Immature natural killer cell (primary cell): ENCODE measurements around the gene COX6A1. TPM values are rescaled to one million over a fixed set of nuclear protein-coding genes. Genes with fewer than 3 reads are reported as not detected.

Experiments used
- DNase-seq, 3 donors: peaks; one replicate each; pipeline ENCODE4 v3.0.0; 2022; ENCODE audit warnings: mixed read lengths in 1 of 3
- H3K27ac Mint-ChIP-seq, 6 donors: one replicate each; pipeline ENCODE4 v1.8.0; 2020; ENCODE audit warnings: mixed read lengths in 6 of 6, mild to moderate bottlenecking in 5 of 6, inconsistent platforms in 4 of 6, moderate library complexity in 3 of 6
- H3K27me3 Mint-ChIP-seq, 3 donors: one replicate each; pipeline ENCODE4 v1.8.0; 2020 to 2021; ENCODE audit warnings: low read depth in 3 of 3, mild to moderate bottlenecking in 3 of 3, mixed read lengths in 3 of 3, moderate library complexity in 3 of 3, inconsistent platforms in 1 of 3
- H3K36me3 Mint-ChIP-seq, 3 donors: one replicate each; pipeline ENCODE4 v1.8.0; 2020; ENCODE audit warnings: mixed read lengths in 3 of 3, inconsistent platforms in 2 of 3, mild to moderate bottlenecking in 2 of 3
- H3K4me1 Mint-ChIP-seq, 2 donors: one replicate each; pipeline ENCODE4 v1.8.0; 2020; ENCODE audit warnings: inconsistent platforms in 2 of 2, mild to moderate bottlenecking in 2 of 2, mixed read lengths in 2 of 2, moderate library complexity in 1 of 2
- H3K4me3 Mint-ChIP-seq, 5 donors: one replicate each; pipeline ENCODE4 v1.8.0; 2020; ENCODE audit warnings: mild to moderate bottlenecking in 5 of 5, mixed read lengths in 5 of 5, inconsistent platforms in 3 of 5, moderate library complexity in 3 of 5
- H3K9me3 Mint-ChIP-seq, 6 donors: one replicate each; pipeline ENCODE4 v1.8.0; 2020; ENCODE audit warnings: mild to moderate bottlenecking in 6 of 6, mixed read lengths in 6 of 6, inconsistent platforms in 4 of 6, moderate library complexity in 3 of 6
- polyA plus RNA-seq, 3 donors: library from polyadenylated mRNA; unstranded; fragments of 300-500 nt; fragmentation: Illumina TruSeq; gene quantifications; one replicate each; pipeline ENCODE4 v1.2.3, GENCODE V29; 2021

Gene COX6A1
- polyA plus RNA-seq, result 1,000 to 10,000 TPM in 2 of 3 donors, 100 to 1,000 TPM in 1; 859 to 1,309 (median 1,192) TPM

- peak within 1 kb of the TSS; percentile 91 to 98 (median 94) for H3K27ac Mint-ChIP-seq
- H3K36me3 Mint-ChIP-seq, result peaks cover 0 to 2% (median 0%) of the 10 kb centered on the region in 3 donors
- peak within 1 kb of the TSS; percentile 90 to 94 (median 93) for H3K4me3 Mint-ChIP-seq
- H3K9me3 Mint-ChIP-seq, result no peaks in the 10 kb centered on the region
- H3K4me1 Mint-ChIP-seq, result peaks cover 29 to 32% of the 10 kb centered on the region in 2 donors
- DNase-seq, result peak; percentile 91 to 93 (median 93)
- H3K27me3 Mint-ChIP-seq, result peaks cover 6 to 10% (median 9%) of the 10 kb centered on the region in 3 donors
Observed at GRCh38 chr12:120437735-120438494, at the start of gene COX6A1. COX6A1 (plus strand) TSS chr12:120438113; CDS start chr12:120438127, 14 bp downstream.

GRCh38 chr12:120388691-120389481, 49.0 kb upstream of the COX6A1 start:
- Mint-ChIP-seq H3K27me3 (peaks cover 7 to 17% (median 16%) of the 10 kb centered on the region in 3 donors), H3K36me3 (no peaks in the 10 kb centered on the region), H3K4me1 (no peaks in the 10 kb centered on the region), H3K4me3 (no peak overlapping the region), H3K9me3 (no peaks in the 10 kb centered on the region), H3K27ac (no peak overlapping the region)
- no peak for DNase-seq

- Mint-ChIP-seq H3K27me3 (peaks cover 7 to 22% (median 12%) of the 10 kb centered on the region in 3 donors), H3K36me3 (no peaks in the 10 kb centered on the region), H3K9me3 (no peaks in the 10 kb centered on the region), H3K27ac (no peak overlapping the region), H3K4me3 (no peak overlapping the region), H3K4me1 (peaks cover 0 to 1% of the 10 kb centered on the region in 2 donors)
- no peak for DNase-seq
Observed at GRCh38 chr12:120390540-120391120, 47.3 kb upstream of the COX6A1 start.

GRCh38 chr12:120394483-120395367, 43.2 kb upstream of the COX6A1 start:
- Mint-ChIP-seq H3K27me3 (peaks cover 4 to 18% (median 6%) of the 10 kb centered on the region in 3 donors), H3K36me3 (no peaks in the 10 kb centered on the region), H3K27ac (no peak overlapping the region), H3K4me3 (no peak overlapping the region), H3K9me3 (no peaks in the 10 kb centered on the region), H3K4me1 (peaks cover 0 to 1% of the 10 kb centered on the region in 2 donors)
- DNase-seq, result no peak

GRCh38 chr12:120397824-120398540, 39.9 kb upstream of the COX6A1 start:
- DNase-seq, result no peak
- Mint-ChIP-seq H3K27me3 (peaks cover 6 to 14% (median 8%) of the 10 kb centered on the region in 3 donors), H3K4me3 (no peak overlapping the region)

GRCh38 chr12:120399531-120399930, 38.4 kb upstream of the COX6A1 start:
- H3K36me3 Mint-ChIP-seq, result no peaks in the 10 kb centered on the region
- H3K4me3 Mint-ChIP-seq, result no peak overlapping the region
- H3K9me3 Mint-ChIP-seq, result no peaks in the 10 kb centered on the region
- peaks cover 0 to 3% of the 10 kb centered on the region in 2 donors for H3K4me1 Mint-ChIP-seq
- H3K27me3 Mint-ChIP-seq, result peaks cover 4 to 10% (median 8%) of the 10 kb centered on the region in 3 donors
- no peak overlapping the region for H3K27ac Mint-ChIP-seq
- DNase-seq, result no peak

More at GRCh38 chr12:120397824-120398540, 39.9 kb upstream of the COX6A1 start:
- no peaks in the 10 kb centered on the region for H3K36me3 Mint-ChIP-seq
- peaks cover 0 to 1% of the 10 kb centered on the region in 2 donors for H3K4me1 Mint-ChIP-seq
- no peak overlapping the region for H3K27ac Mint-ChIP-seq
- no peaks in the 10 kb centered on the region for H3K9me3 Mint-ChIP-seq

- H3K27ac Mint-ChIP-seq, result no peak overlapping the region
- no peaks in the 10 kb centered on the region for H3K36me3 Mint-ChIP-seq
- H3K4me1 Mint-ChIP-seq, result peaks cover 0 to 2% of the 10 kb centered on the region in 2 donors
- H3K9me3 Mint-ChIP-seq, result no peaks in the 10 kb centered on the region
- DNase-seq, result no peak
- peaks cover 2 to 6% (median 3%) of the 10 kb centered on the region in 3 donors for H3K27me3 Mint-ChIP-seq
- H3K4me3 Mint-ChIP-seq, result no peak overlapping the region
Observed at GRCh38 chr12:120402217-120402616, 35.7 kb upstream of the COX6A1 start.

- H3K27me3 Mint-ChIP-seq, result peaks cover 2 to 7% (median 3%) of the 10 kb centered on the region in 3 donors
- DNase-seq, result no peak
- H3K4me1 Mint-ChIP-seq, result peaks cover 0 to 2% of the 10 kb centered on the region in 2 donors
Observed at GRCh38 chr12:120403869-120404268, 34.0 kb upstream of the COX6A1 start.

GRCh38 chr12:120404271-120404670, 33.6 kb upstream of the COX6A1 start:
- peaks cover 2 to 7% (median 3%) of the 10 kb centered on the region in 3 donors for H3K27me3 Mint-ChIP-seq
- peaks cover 0 to 2% of the 10 kb centered on the region in 2 donors for H3K4me1 Mint-ChIP-seq
- no peak overlapping the region for H3K4me3 Mint-ChIP-seq
- H3K9me3 Mint-ChIP-seq, result no peaks in the 10 kb centered on the region
- no peak for DNase-seq
- H3K36me3 Mint-ChIP-seq, result no peaks in the 10 kb centered on the region
- H3K27ac Mint-ChIP-seq, result no peak overlapping the region

More at GRCh38 chr12:120403869-120404268, 34.0 kb upstream of the COX6A1 start:
- no peak overlapping the region for H3K27ac Mint-ChIP-seq
- no peaks in the 10 kb centered on the region for H3K9me3 Mint-ChIP-seq
- H3K36me3 Mint-ChIP-seq, result no peaks in the 10 kb centered on the region
- H3K4me3 Mint-ChIP-seq, result no peak overlapping the region

- peaks cover 0 to 2% of the 10 kb centered on the region in 2 donors for H3K4me1 Mint-ChIP-seq
- H3K9me3 Mint-ChIP-seq, result no peaks in the 10 kb centered on the region
- no peaks in the 10 kb centered on the region for H3K36me3 Mint-ChIP-seq
- no peak for DNase-seq
- H3K27ac Mint-ChIP-seq, result no peak overlapping the region
- H3K27me3 Mint-ChIP-seq, result peaks cover 2 to 7% (median 3%) of the 10 kb centered on the region in 3 donors
- no peak overlapping the region for H3K4me3 Mint-ChIP-seq
Observed at GRCh38 chr12:120406069-120406468, 31.8 kb upstream of the COX6A1 start.

- Mint-ChIP-seq H3K9me3 (no peaks in the 10 kb centered on the region), H3K4me3 (no peak overlapping the region), H3K36me3 (no peaks in the 10 kb centered on the region), H3K4me1 (peaks cover 0 to 2% of the 10 kb centered on the region in 2 donors), H3K27ac (no peak overlapping the region), H3K27me3 (peaks cover 2 to 7% (median 3%) of the 10 kb centered on the region in 3 donors)
- no peak for DNase-seq
Observed at GRCh38 chr12:120406553-120406952, 31.4 kb upstream of the COX6A1 start.

- DNase-seq, result no peak
- no peaks in the 10 kb centered on the region for H3K9me3 Mint-ChIP-seq
- peaks cover 0 to 3% (median 0%) of the 10 kb centered on the region in 3 donors for H3K27me3 Mint-ChIP-seq
- H3K27ac Mint-ChIP-seq, result no peak overlapping the region
- H3K4me3 Mint-ChIP-seq, result no peak overlapping the region
- peaks cover 0 to 2% of the 10 kb centered on the region in 2 donors for H3K4me1 Mint-ChIP-seq
- no peaks in the 10 kb centered on the region for H3K36me3 Mint-ChIP-seq
Observed at GRCh38 chr12:120408771-120409170, 29.1 kb upstream of the COX6A1 start.
